Neuronal stem cell (in vitro differentiated cells): ENCODE measurements around the gene NTSR1.

ENCODE experiments used
- DNase-seq: peaks from one replicate; pipeline ENCODE4 v3.0.0-alpha.2; 2013; ENCODE audit warnings: low spot score
- H2AFZ ChIP-seq: one replicate; pipeline ENCODE4 v1.6.1; 2013; ENCODE audit warnings: mild to moderate bottlenecking, low read length, inconsistent platforms
- H2AK5ac ChIP-seq: 2 replicates; pipeline ENCODE4 v1.6.1; 2013; ENCODE audit warnings: low read depth, mild to moderate bottlenecking, inconsistent platforms, low read length, moderate library complexity, mixed read lengths
- H2BK120ac ChIP-seq: 2 replicates; pipeline ENCODE4 v1.6.1; 2013; ENCODE audit warnings: low read depth, mild to moderate bottlenecking, inconsistent platforms, low read length, moderate library complexity, mixed read lengths
- H2BK12ac ChIP-seq: one replicate; pipeline ENCODE4 v1.6.1; 2013; ENCODE audit warnings: low read length, inconsistent platforms
- H2BK15ac ChIP-seq: 2 replicates; pipeline ENCODE4 v1.6.1; 2013; ENCODE audit warnings: mild to moderate bottlenecking, low read length, inconsistent platforms, mixed read lengths
- H2BK5ac ChIP-seq: one replicate; pipeline ENCODE4 v1.6.1; 2013; ENCODE audit warnings: inconsistent platforms, mild to moderate bottlenecking, low read length, moderate library complexity
- H3K14ac ChIP-seq: one replicate; pipeline ENCODE4 v1.6.1; 2013; ENCODE audit warnings: low read length, inconsistent platforms
- H3K18ac ChIP-seq: 2 replicates; pipeline ENCODE4 v1.6.1; 2013; ENCODE audit warnings: low read length, inconsistent platforms
- H3K23ac ChIP-seq: 2 replicates; pipeline ENCODE4 v1.6.1; 2013; ENCODE audit warnings: low read depth, mild to moderate bottlenecking, mixed read lengths, low read length, inconsistent platforms; ENCODE audit not compliant: poor library complexity
- H3K27ac ChIP-seq: replicated peaks from 3 replicates; pipeline ENCODE4 v1.5.1; 2013; ENCODE audit warnings: low read length, inconsistent platforms
- H3K27me3 ChIP-seq, 3 experiments: 2 replicates each; pipeline ENCODE4 v1.6.1; 2013; ENCODE audit warnings: low read length in 3 of 3, mild to moderate bottlenecking in 2 of 3, inconsistent platforms in 1 of 3, low read depth in 1 of 3, mixed read lengths in 1 of 3, moderate library complexity in 1 of 3; ENCODE audit not compliant: control insufficient read depth in 3 of 3, insufficient read depth in 3 of 3
- H3K36me3 ChIP-seq, 2 donors: replicated peaks in 1 of 2; 2 replicates each; pipeline ENCODE4 v1.6.1; 2013; ENCODE audit warnings: low read length in 2 of 2; ENCODE audit not compliant: control insufficient read depth in 2 of 2, insufficient read depth in 2 of 2
- H3K4ac ChIP-seq: 2 replicates; pipeline ENCODE4 v1.6.1; 2013; ENCODE audit warnings: inconsistent platforms, mild to moderate bottlenecking, low read length, moderate library complexity
- H3K4me1 ChIP-seq, 2 donors: 1 replicate in 1 of 2; 2 replicates in 1 of 2; pipeline ENCODE4 v1.6.1; 2013; ENCODE audit warnings: low read length in 2 of 2, low read depth in 1 of 2; ENCODE audit not compliant: control insufficient read depth in 2 of 2, insufficient read depth in 1 of 2
- H3K4me2 ChIP-seq: one replicate; pipeline ENCODE4 v1.6.1; 2013; ENCODE audit warnings: mild to moderate bottlenecking, low read length, inconsistent platforms; ENCODE audit not compliant: insufficient read depth, poor library complexity, severe bottlenecking
- H3K4me3 ChIP-seq, 2 donors: 2 replicates each; pipeline ENCODE4 v1.5.1; 2013; ENCODE audit warnings: low read length in 2 of 2, mild to moderate bottlenecking in 2 of 2, inconsistent platforms in 1 of 2, moderate library complexity in 1 of 2
- H3K79me1 ChIP-seq: one replicate; pipeline ENCODE4 v1.6.1; 2013; ENCODE audit warnings: low read depth, mild to moderate bottlenecking, inconsistent platforms, low read length, moderate library complexity
- H3K9ac ChIP-seq: one replicate; pipeline ENCODE4 v1.6.1; 2013; ENCODE audit warnings: mild to moderate bottlenecking, low read depth, low read length, inconsistent platforms; ENCODE audit not compliant: poor library complexity
- H3K9me3 ChIP-seq, 2 donors: replicated peaks in 1 of 2; 2 replicates each; pipeline versions ENCODE3 to v1.6.1; 2013; ENCODE audit warnings: low read length in 2 of 2, mild to moderate bottlenecking in 2 of 2, inconsistent platforms in 1 of 2, low read depth in 1 of 2, mixed read lengths in 1 of 2, moderate library complexity in 1 of 2; ENCODE audit not compliant: control insufficient read depth in 2 of 2, insufficient read depth in 1 of 2
- H4K8ac ChIP-seq: one replicate; pipeline ENCODE4 v1.6.1; 2013; ENCODE audit warnings: low read depth, mild to moderate bottlenecking, inconsistent platforms, low read length, moderate library complexity
- H4K91ac ChIP-seq: one replicate; pipeline ENCODE4 v1.6.1; 2013; ENCODE audit warnings: low read length, low read depth, mild to moderate bottlenecking, inconsistent platforms; ENCODE audit not compliant: poor library complexity
- WGBS, 2 donors: extraction: QIAGEN DNeasy Blood & Tissue Kit; methylation state at CpG; one replicate each; pipeline ENCODE4 v1.1.7; 2013; ENCODE audit warnings: missing lambda C conversion rate in 2 of 2, mixed read lengths in 1 of 2; ENCODE audit not compliant: insufficient read length in 2 of 2, insufficient replicate concordance in 1 of 2; ENCODE audit errors: extremely low coverage in 2 of 2; 5-methylcytosine and 5-hydroxymethylcytosine counted together

Gene NTSR1

GRCh38 chr20:62760856-62761758 is 52.5 kb downstream of the NTSR1 start:
- no peak for DNase-seq
- peak overlapping the region; percentile 91 for H2BK120ac ChIP-seq
- peak overlapping the region; percentile 100 for H2AK5ac ChIP-seq
- peak overlapping the region; percentile 84 for H3K9ac ChIP-seq
- peak overlapping the region; percentile 18 for H3K4me2 ChIP-seq
- H3K27ac ChIP-seq: peak overlapping the region; percentile 89
- peak overlapping the region; percentile 97 for H2AFZ ChIP-seq
- peak overlapping the region; percentile 99 for H4K91ac ChIP-seq
- no peaks in the 10 kb centered on the region for H3K36me3 ChIP-seq
- peak overlapping the region; percentile 100 for H2BK15ac ChIP-seq
- H3K4ac ChIP-seq: peak overlapping the region; percentile 98
- H3K14ac ChIP-seq: peak overlapping the region; percentile 71
- peak overlapping the region; percentile 99 for H3K18ac ChIP-seq
- peak overlapping the region; percentile 98 for H2BK5ac ChIP-seq
- H3K4me3 ChIP-seq: no peak overlapping the region
- H3K4me1 ChIP-seq: peaks cover 14 to 21% of the 10 kb centered on the region in 2 donors
- no peaks in the 10 kb centered on the region for H3K79me1 ChIP-seq
- peak overlapping the region; percentile 92 for H4K8ac ChIP-seq
- H2BK12ac ChIP-seq: peak overlapping the region; percentile 67
- H3K27me3 ChIP-seq: peaks cover 0 to 6% (median 2%) of the 10 kb centered on the region in 3 experiments
- peak overlapping the region; percentile 98 for H3K23ac ChIP-seq
- no CpG with 5 or more reads among the region's 26 CpGs for WGBS, 2 donors
- H3K9me3 ChIP-seq: peaks cover 0 to 2% of the 10 kb centered on the region in 2 donors

- Histone ChIP-seq H3K23ac (no peak overlapping the region), H3K4ac (peak overlapping the region; percentile 95), H4K8ac (no peak overlapping the region), H3K14ac (peak overlapping the region; percentile 71), H3K27ac (no peak overlapping the region), H3K9me3 (peaks cover 0 to 2% of the 10 kb centered on the region in 2 donors), H2AFZ (no peak overlapping the region), H3K18ac (peak overlapping the region; percentile 99), H2BK12ac (peak overlapping the region; percentile 67), H2BK5ac (peak overlapping the region; percentile 98), H3K4me1 (peaks cover 14 to 21% of the 10 kb centered on the region in 2 donors), H2AK5ac (peak overlapping the region; percentile 100), H3K27me3 (peaks cover 0 to 3% (median 0%) of the 10 kb centered on the region in 3 experiments), H3K4me2 (no peak overlapping the region), H3K4me3 (no peak overlapping the region), H3K9ac (peak overlapping the region; percentile 2), H2BK15ac (peak overlapping the region; percentile 100), H3K36me3 (no peaks in the 10 kb centered on the region), H3K79me1 (no peaks in the 10 kb centered on the region), H2BK120ac (peak overlapping the region; percentile 30), H4K91ac (peak overlapping the region; percentile 99)
- no CpG with 5 or more reads among the region's 6 CpGs for WGBS, 2 donors
- no peak for DNase-seq
Observed at GRCh38 chr20:62761759-62762131, 53.1 kb downstream of the NTSR1 start.

GRCh38 chr20:62762376-62762775 is 53.7 kb downstream of the NTSR1 start:
- peak overlapping the region; percentile 14 for H2BK12ac ChIP-seq
- no peaks in the 10 kb centered on the region for H3K27me3 ChIP-seq
- peak overlapping the region; percentile 4 for H3K14ac ChIP-seq
- no peaks in the 10 kb centered on the region for H3K36me3 ChIP-seq
- peak overlapping the region; percentile 66 for H2BK5ac ChIP-seq
- H3K9ac ChIP-seq: peak overlapping the region; percentile 53
- H2BK120ac ChIP-seq: peak overlapping the region; percentile 30
- peak overlapping the region; percentile 100 for H2AK5ac ChIP-seq
- H3K4me2 ChIP-seq: no peak overlapping the region
- WGBS, 2 donors: no CpG with 5 or more reads among the region's 22 CpGs
- peaks cover 0 to 2% of the 10 kb centered on the region in 2 donors for H3K9me3 ChIP-seq
- H3K27ac ChIP-seq: no peak overlapping the region
- no peak overlapping the region for H4K91ac ChIP-seq
- H3K4me3 ChIP-seq: no peak overlapping the region
- peak overlapping the region; percentile 54 for H2BK15ac ChIP-seq
- no peak overlapping the region for H3K23ac ChIP-seq
- peak overlapping the region; percentile 44 for H3K18ac ChIP-seq
- H2AFZ ChIP-seq: no peak overlapping the region
- H3K79me1 ChIP-seq: no peaks in the 10 kb centered on the region
- peaks cover 14 to 21% of the 10 kb centered on the region in 2 donors for H3K4me1 ChIP-seq
- no peak overlapping the region for H4K8ac ChIP-seq
- H3K4ac ChIP-seq: no peak overlapping the region
- no peak for DNase-seq

- Histone ChIP-seq H4K8ac (no peak overlapping the region), H3K9me3 (no peaks in the 10 kb centered on the region), H3K18ac (peak overlapping the region; percentile 74), H3K36me3 (no peaks in the 10 kb centered on the region), H2BK15ac (peak overlapping the region; percentile 91), H3K14ac (no peak overlapping the region), H3K4ac (no peak overlapping the region), H3K4me2 (no peak overlapping the region), H2BK120ac (no peak overlapping the region), H3K27ac (no peak overlapping the region), H3K4me3 (no peak overlapping the region), H2BK12ac (peak overlapping the region; percentile 14), H4K91ac (no peak overlapping the region), H3K23ac (peak overlapping the region; percentile 80), H3K79me1 (no peaks in the 10 kb centered on the region), H3K27me3 (no peaks in the 10 kb centered on the region), H3K9ac (no peak overlapping the region), H2BK5ac (peak overlapping the region; percentile 66), H3K4me1 (peaks cover 17 to 21% of the 10 kb centered on the region in 2 donors), H2AK5ac (peak overlapping the region; percentile 100), H2AFZ (no peak overlapping the region)
- DNase-seq: no peak
- no CpG with 5 or more reads among the region's 16 CpGs for WGBS, 2 donors
Observed at GRCh38 chr20:62762801-62763368, 54.2 kb downstream of the NTSR1 start.
